Trophoblast cell (in vitro differentiated cells and primary cell): ENCODE results near the gene ZNF48.

Experiments
- DNase-seq, 2 donors: peaks; one replicate each; pipeline ENCODE4 v3.0.0-alpha.2; 2016
- H2AFZ ChIP-seq: 2 replicates; pipeline ENCODE4 v1.6.1; 2013; ENCODE audit warnings: low read length, moderate library complexity, mild to moderate bottlenecking; ENCODE audit not compliant: insufficient read depth, poor library complexity
- H2AK5ac ChIP-seq: 2 replicates; pipeline ENCODE4 v1.6.1; 2013; ENCODE audit warnings: mild to moderate bottlenecking, low read length
- H2BK120ac ChIP-seq: 2 replicates; pipeline ENCODE4 v1.6.1; 2013; ENCODE audit warnings: low read length, mild to moderate bottlenecking, moderate library complexity; ENCODE audit not compliant: insufficient read depth, poor library complexity
- H2BK12ac ChIP-seq: 2 replicates; pipeline ENCODE4 v1.6.1; 2013; ENCODE audit warnings: mild to moderate bottlenecking, low read length, moderate library complexity
- H2BK5ac ChIP-seq: 2 replicates; pipeline ENCODE4 v1.6.1; 2013; ENCODE audit warnings: low read length, low read depth, moderate library complexity, mild to moderate bottlenecking; ENCODE audit not compliant: poor library complexity
- H3K14ac ChIP-seq: 2 replicates; pipeline ENCODE4 v1.6.1; 2013; ENCODE audit warnings: mild to moderate bottlenecking, low read length
- H3K18ac ChIP-seq: 2 replicates; pipeline ENCODE4 v1.6.1; 2013; ENCODE audit warnings: mild to moderate bottlenecking, low read length
- H3K23ac ChIP-seq: 2 replicates; pipeline ENCODE4 v1.6.1; 2013; ENCODE audit warnings: low read length
- H3K27ac ChIP-seq: 2 replicates; pipeline ENCODE4 v1.5.1; 2013; ENCODE audit warnings: low read depth, mild to moderate bottlenecking, inconsistent platforms, low read length, moderate library complexity
- H3K27me3 ChIP-seq: 2 replicates; pipeline ENCODE4 v1.6.1; 2013; ENCODE audit warnings: inconsistent platforms, mild to moderate bottlenecking, low read length, moderate library complexity; ENCODE audit not compliant: insufficient read depth
- H3K36me3 ChIP-seq, 2 experiments: 1 replicate in 1 of 2; 2 replicates in 1 of 2; pipeline ENCODE4 v1.6.1; 2013; ENCODE audit warnings: low read length in 2 of 2, mild to moderate bottlenecking in 2 of 2, moderate library complexity in 1 of 2; ENCODE audit not compliant: insufficient read depth in 2 of 2, control insufficient read depth in 1 of 2
- H3K4ac ChIP-seq: 2 replicates; pipeline ENCODE4 v1.6.1; 2013; ENCODE audit warnings: low read depth, mild to moderate bottlenecking, low read length, moderate library complexity
- H3K4me1 ChIP-seq, 2 experiments: 1 replicate in 1 of 2; 2 replicates in 1 of 2; pipeline ENCODE4 v1.6.1; 2013; ENCODE audit warnings: low read length in 2 of 2, mild to moderate bottlenecking in 2 of 2, moderate library complexity in 1 of 2; ENCODE audit not compliant: insufficient read depth in 2 of 2, control insufficient read depth in 1 of 2
- H3K4me2 ChIP-seq: 2 replicates; pipeline ENCODE4 v1.6.1; 2013; ENCODE audit warnings: inconsistent platforms, mild to moderate bottlenecking, low read length, moderate library complexity
- H3K4me3 ChIP-seq: 2 replicates; pipeline ENCODE4 v1.5.1; 2013; ENCODE audit warnings: mild to moderate bottlenecking, low read depth, low read length, inconsistent platforms
- H3K79me1 ChIP-seq: one replicate; pipeline ENCODE4 v1.6.1; 2013; ENCODE audit warnings: low read length
- H3K79me2 ChIP-seq: 2 replicates; pipeline ENCODE4 v1.6.1; 2013; ENCODE audit warnings: low read length, mild to moderate bottlenecking; ENCODE audit not compliant: control insufficient read depth, insufficient read depth, poor library complexity
- H3K9ac ChIP-seq: 2 replicates; pipeline ENCODE4 v1.6.1; 2013; ENCODE audit warnings: mild to moderate bottlenecking, low read length
- H3K9me3 ChIP-seq: 2 replicates; pipeline ENCODE4 v1.6.1; 2013; ENCODE audit warnings: low read depth, mild to moderate bottlenecking, control low read depth, inconsistent platforms, low read length; ENCODE audit not compliant: insufficient read depth
- H4K12ac ChIP-seq: 2 replicates; pipeline ENCODE4 v1.6.1; 2013; ENCODE audit warnings: low read depth, mild to moderate bottlenecking, low read length, moderate library complexity
- H4K8ac ChIP-seq: 2 replicates; pipeline ENCODE4 v1.6.1; 2013; ENCODE audit warnings: low read depth, mild to moderate bottlenecking, low read length, moderate library complexity
- H4K91ac ChIP-seq: one replicate; pipeline ENCODE4 v1.6.1; 2013; ENCODE audit warnings: low read depth, mild to moderate bottlenecking, low read length, moderate library complexity
- WGBS: extraction: QIAGEN DNeasy Blood & Tissue Kit; methylation state at CpG from one replicate; pipeline ENCODE4 v1.1.7; 2013; ENCODE audit warnings: missing lambda C conversion rate; ENCODE audit not compliant: insufficient read length, insufficient coverage; ENCODE audit errors: extremely low coverage; 5-methylcytosine and 5-hydroxymethylcytosine counted together

ZNF48 gene

GRCh38 chr16:30409125-30410060, 14.2 kb downstream of the ZNF48 start:
- Histone ChIP-seq H2AFZ (no peak overlapping the region), H3K36me3 (peaks cover 7 to 15% of the 10 kb centered on the region in 2 experiments), H2BK12ac (no peak overlapping the region), H3K27ac (no peak overlapping the region), H3K23ac (no peak overlapping the region), H3K14ac (no peak overlapping the region), H2AK5ac (no peak overlapping the region), H3K4ac (no peak overlapping the region), H3K9me3 (no peaks in the 10 kb centered on the region), H3K79me1 (peaks cover 3% of the 10 kb centered on the region), H3K4me3 (no peak overlapping the region), H3K79me2 (peaks cover 3% of the 10 kb centered on the region), H4K8ac (no peak overlapping the region), H2BK5ac (no peak overlapping the region), H3K4me1 (peaks cover 5 to 8% of the 10 kb centered on the region in 2 experiments), H3K27me3 (no peaks in the 10 kb centered on the region), H4K91ac (no peak overlapping the region), H3K4me2 (no peak overlapping the region), H4K12ac (no peak overlapping the region), H3K9ac (no peak overlapping the region), H2BK120ac (no peak overlapping the region), H3K18ac (no peak overlapping the region)
- DNase-seq = peak; percentile 94 to 99
- WGBS = no CpG with 5 or more reads among the region's 15 CpGs

GRCh38 chr16:30413112-30413806, 18.0 kb downstream of the ZNF48 start:
- Histone ChIP-seq H3K23ac (no peak overlapping the region), H3K36me3 (peaks cover 7 to 15% of the 10 kb centered on the region in 2 experiments), H2AFZ (no peak overlapping the region), H4K12ac (no peak overlapping the region), H3K4ac (no peak overlapping the region), H2BK120ac (no peak overlapping the region), H3K14ac (no peak overlapping the region), H2BK12ac (no peak overlapping the region), H3K4me3 (no peak overlapping the region), H3K9ac (no peak overlapping the region), H3K27me3 (no peaks in the 10 kb centered on the region), H2BK5ac (no peak overlapping the region), H3K79me2 (no peaks in the 10 kb centered on the region), H3K79me1 (no peaks in the 10 kb centered on the region), H3K9me3 (no peaks in the 10 kb centered on the region), H4K91ac (no peak overlapping the region), H4K8ac (no peak overlapping the region), H3K4me1 (peaks cover 7 to 10% of the 10 kb centered on the region in 2 experiments), H3K4me2 (no peak overlapping the region), H2AK5ac (no peak overlapping the region), H3K27ac (no peak overlapping the region), H3K18ac (no peak overlapping the region)
- DNase-seq = no peak
- no CpG with 5 or more reads among the region's 6 CpGs for WGBS

GRCh38 chr16:30414159-30414558, 18.9 kb downstream of the ZNF48 start:
- H2BK120ac ChIP-seq = no peak overlapping the region

GRCh38 chr16:30416047-30416603, 20.9 kb downstream of the ZNF48 start:
- Histone ChIP-seq H3K18ac (no peak overlapping the region), H3K9me3 (no peaks in the 10 kb centered on the region), H3K79me2 (no peaks in the 10 kb centered on the region), H3K27ac (no peak overlapping the region), H4K8ac (no peak overlapping the region), H3K14ac (no peak overlapping the region), H4K91ac (no peak overlapping the region), H3K27me3 (no peaks in the 10 kb centered on the region), H2AFZ (no peak overlapping the region), H3K36me3 (peaks cover 8 to 15% of the 10 kb centered on the region in 2 experiments), H3K79me1 (no peaks in the 10 kb centered on the region), H2BK5ac (no peak overlapping the region), H3K23ac (no peak overlapping the region), H3K9ac (no peak overlapping the region), H2BK120ac (no peak overlapping the region), H3K4ac (no peak overlapping the region), H3K4me3 (no peak overlapping the region), H3K4me2 (no peak overlapping the region), H2AK5ac (no peak overlapping the region), H4K12ac (no peak overlapping the region), H2BK12ac (no peak overlapping the region), H3K4me1 (peaks cover 7 to 10% of the 10 kb centered on the region in 2 experiments)
- DNase-seq = no peak
- WGBS = no CpG with 5 or more reads among the region's 4 CpGs

More at GRCh38 chr16:30414159-30414558, 18.9 kb downstream of the ZNF48 start:
- H4K8ac ChIP-seq = no peak overlapping the region
- no peaks in the 10 kb centered on the region for H3K79me1 ChIP-seq
- H2BK12ac ChIP-seq = no peak overlapping the region
- no peak overlapping the region for H3K9ac ChIP-seq
- no peak overlapping the region for H3K23ac ChIP-seq
- no peak overlapping the region for H4K12ac ChIP-seq
- no peaks in the 10 kb centered on the region for H3K27me3 ChIP-seq
- H3K4me2 ChIP-seq = no peak overlapping the region
- no peak overlapping the region for H3K18ac ChIP-seq
- no peak overlapping the region for H2BK5ac ChIP-seq
- H3K79me2 ChIP-seq = no peaks in the 10 kb centered on the region
- no peak overlapping the region for H3K4ac ChIP-seq
- H3K14ac ChIP-seq = no peak overlapping the region
- no peak overlapping the region for H4K91ac ChIP-seq
- peaks cover 7 to 10% of the 10 kb centered on the region in 2 experiments for H3K4me1 ChIP-seq
- H3K27ac ChIP-seq = no peak overlapping the region
- H3K4me3 ChIP-seq = no peak overlapping the region
- H3K9me3 ChIP-seq = no peaks in the 10 kb centered on the region
- H3K36me3 ChIP-seq = peaks cover 9 to 15% of the 10 kb centered on the region in 2 experiments
- H2AK5ac ChIP-seq = no peak overlapping the region
- no CpG with 5 or more reads among the region's 5 CpGs for WGBS
- no peak for DNase-seq
- H2AFZ ChIP-seq = no peak overlapping the region
